ENCODE measurements around the gene ZSCAN20.

DNA sequence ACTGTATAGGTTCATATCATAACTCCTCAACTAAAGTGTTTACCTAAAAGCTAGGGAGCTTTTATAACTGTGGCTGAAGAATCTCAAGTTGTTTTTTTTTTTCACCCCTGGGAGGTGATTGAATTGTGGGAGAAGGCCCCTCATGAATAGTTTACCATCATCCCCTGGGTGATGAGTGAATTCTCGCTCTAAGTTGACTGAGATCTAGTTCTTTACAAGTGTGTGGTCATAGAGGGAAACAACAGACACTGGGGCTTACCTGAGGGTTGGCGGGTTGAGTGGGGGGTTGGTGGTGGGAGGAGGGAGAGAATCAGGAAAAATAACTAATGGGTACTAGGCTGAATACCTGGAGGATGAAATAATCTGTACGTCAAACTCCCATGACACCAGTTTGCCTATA is 7.9 kb upstream of the ZSCAN20 start:
- TF ChIP-seq, protein P1, sequence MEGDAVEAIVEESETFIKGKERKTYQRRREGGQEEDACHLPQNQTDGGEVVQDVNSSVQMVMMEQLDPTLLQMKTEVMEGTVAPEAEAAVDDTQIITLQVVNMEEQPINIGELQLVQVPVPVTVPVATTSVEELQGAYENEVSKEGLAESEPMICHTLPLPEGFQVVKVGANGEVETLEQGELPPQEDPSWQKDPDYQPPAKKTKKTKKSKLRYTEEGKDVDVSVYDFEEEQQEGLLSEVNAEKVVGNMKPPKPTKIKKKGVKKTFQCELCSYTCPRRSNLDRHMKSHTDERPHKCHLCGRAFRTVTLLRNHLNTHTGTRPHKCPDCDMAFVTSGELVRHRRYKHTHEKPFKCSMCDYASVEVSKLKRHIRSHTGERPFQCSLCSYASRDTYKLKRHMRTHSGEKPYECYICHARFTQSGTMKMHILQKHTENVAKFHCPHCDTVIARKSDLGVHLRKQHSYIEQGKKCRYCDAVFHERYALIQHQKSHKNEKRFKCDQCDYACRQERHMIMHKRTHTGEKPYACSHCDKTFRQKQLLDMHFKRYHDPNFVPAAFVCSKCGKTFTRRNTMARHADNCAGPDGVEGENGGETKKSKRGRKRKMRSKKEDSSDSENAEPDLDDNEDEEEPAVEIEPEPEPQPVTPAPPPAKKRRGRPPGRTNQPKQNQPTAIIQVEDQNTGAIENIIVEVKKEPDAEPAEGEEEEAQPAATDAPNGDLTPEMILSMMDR (IDR thresholded peaks at IDR 0.05), result no peak
- TF ChIP-seq POLR2A (IDR thresholded peaks at IDR 0.05), result no peak

All from Peyer's patch (tissue), 4 donors.